SK-N-SH (cell line): ENCODE results near the gene TLE1. TPM values are rescaled to one million over a fixed set of nuclear protein-coding genes. Genes with fewer than 3 reads are reported as not detected.

Source experiments
- CTCF ChIA-PET: fragments of 300-600, 350-600 bp; formaldehyde crosslinking; extraction: SDS; loops from one replicate; lab custom pipeline; 2021; lab: Yijun Ruan, JAX
- POLR2A ChIA-PET: fragments of 350-600 bp; sonication (Branson Sonifier 250); formaldehyde crosslinking; extraction: SDS; loops from one replicate; lab custom pipeline; 2020; ENCODE audit warnings: antibody characterized with exemption, inconsistent platforms; lab: Yijun Ruan, JAX
- DNase-seq: peaks from one replicate; pipeline ENCODE4 v3.0.0; 2012
- H2AFZ ChIP-seq: fragments of 200-600 bp; sonication (generic); 2 replicates; pipeline ENCODE4 v1.8.1; 2016; ENCODE audit warnings: antibody characterized with exemption, mild to moderate bottlenecking, low read depth
- H3F3A ChIP-seq: fragments of 200-600 bp; sonication (generic); replicated peaks from 2 replicates; pipeline ENCODE3; 2016; ENCODE audit warnings: antibody characterized with exemption, mild to moderate bottlenecking; ENCODE audit not compliant: insufficient read depth
- H3K27ac ChIP-seq, 2 experiments: fragments of 200-500 bp in 1 of 2; fragments of 200-600 bp in 1 of 2; sonication (Bioruptor generic) in 1 of 2; sonication (generic), shearing (Covaris generic) in 1 of 2; 2 replicates each; pipeline versions ENCODE4 v1.5.1 to v1.6.1; 2014 to 2016; ENCODE audit warnings: low read depth in 2 of 2, inconsistent platforms in 1 of 2, low read length in 1 of 2, mild to moderate bottlenecking in 1 of 2, mixed read lengths in 1 of 2
- H3K27me3 ChIP-seq: fragments of 200-600 bp; sonication (generic), shearing (Covaris generic); 2 replicates; pipeline ENCODE4 v1.6.1; 2016; ENCODE audit warnings: mixed run types; ENCODE audit not compliant: insufficient read depth
- H3K36me3 ChIP-seq, 2 experiments: fragments of 200-500 bp in 1 of 2; fragments of 200-600 bp in 1 of 2; sonication (Bioruptor generic) in 1 of 2; sonication (generic) in 1 of 2; replicated peaks in 1 of 2; 2 replicates each; pipeline versions ENCODE3 to v1.5.1; 2014 to 2016; ENCODE audit warnings: low read length in 1 of 2, mild to moderate bottlenecking in 1 of 2; ENCODE audit not compliant: insufficient read depth in 2 of 2, control insufficient read depth in 1 of 2
- H3K4me1 ChIP-seq, 2 experiments: fragments of 200-500 bp in 1 of 2; fragments of 200-600 bp in 1 of 2; sonication (Bioruptor generic) in 1 of 2; sonication (generic), shearing (Covaris generic) in 1 of 2; 2 replicates each; pipeline versions ENCODE4 v1.5.1 to v1.6.1; 2014 to 2016; ENCODE audit warnings: low read depth in 1 of 2, low read length in 1 of 2, mixed run types in 1 of 2; ENCODE audit not compliant: insufficient read depth in 2 of 2, control insufficient read depth in 1 of 2
- H3K4me2 ChIP-seq: fragments of 200-600 bp; sonication (generic), shearing (Covaris generic); 2 replicates; pipeline ENCODE4 v1.6.1; 2017; ENCODE audit warnings: mixed run types
- H3K4me3 ChIP-seq, 2 experiments: fragments of 200-500 bp in 1 of 2; fragments of 200-600 bp in 1 of 2; sonication (Bioruptor generic) in 1 of 2; sonication (generic), shearing (Covaris generic) in 1 of 2; 2 replicates each; pipeline versions ENCODE4 v1.5.1 to v1.8.1; 2014 to 2016; ENCODE audit warnings: low read depth in 2 of 2, inconsistent platforms in 1 of 2, low read length in 1 of 2, mild to moderate bottlenecking in 1 of 2, mixed read lengths in 1 of 2, moderate library complexity in 1 of 2
- H3K79me2 ChIP-seq: fragments of 200-600 bp; sonication (generic); 2 replicates; pipeline ENCODE4 v1.8.1; 2017; ENCODE audit warnings: mild to moderate bottlenecking; ENCODE audit not compliant: insufficient read depth
- H3K9ac ChIP-seq: fragments of 200-600 bp; sonication (generic); 2 replicates; pipeline ENCODE4 v1.6.1; 2017; ENCODE audit warnings: mixed run types
- H3K9me2 ChIP-seq: fragments of 200-600 bp; sonication (generic); 2 replicates; pipeline ENCODE4 v1.6.1; 2017; ENCODE audit warnings: mixed run types
- H3K9me3 ChIP-seq: fragments of 200-600 bp; sonication (generic); 2 replicates; pipeline ENCODE4 v1.6.1; 2017; ENCODE audit warnings: mixed run types, mild to moderate bottlenecking, moderate library complexity
- H4K20me1 ChIP-seq: fragments of 200-600 bp; sonication (generic); 2 replicates; pipeline ENCODE4 v1.6.1; 2017; ENCODE audit warnings: mild to moderate bottlenecking, mixed run types; ENCODE audit not compliant: insufficient read depth
- CHD2 ChIP-seq: fragments of 150-350 bp; IDR thresholded peaks from 2 replicates; pipeline ENCODE4 v1.6.1; 2018; ENCODE audit warnings: low read length; ENCODE audit not compliant: partially characterized antibody
- EZH2phosphoT487 ChIP-seq: fragments of 200-600 bp; sonication (generic); IDR thresholded peaks from 2 replicates; pipeline ENCODE4 v1.6.1; 2017; ENCODE audit warnings: low read depth, mixed run types, mild to moderate bottlenecking, antibody characterized with exemption, moderate library complexity, borderline replicate concordance
- FOSL2 ChIP-seq: IDR thresholded peaks from 2 replicates; pipeline ENCODE4 v1.4.0; 2012; ENCODE audit warnings: low read depth, mild to moderate bottlenecking, moderate library complexity, borderline replicate concordance
- FOXM1 ChIP-seq: IDR thresholded peaks from 2 replicates; pipeline ENCODE4 v1.4.0; 2012; ENCODE audit warnings: low read depth, mild to moderate bottlenecking
- JUND ChIP-seq: IDR thresholded peaks from 2 replicates; pipeline ENCODE4 v1.4.0; 2012
- MEF2A ChIP-seq: IDR thresholded peaks from 2 replicates; pipeline ENCODE4 v1.4.0; 2012; ENCODE audit warnings: low read depth, borderline replicate concordance
- NFIC ChIP-seq: IDR thresholded peaks from 2 replicates; pipeline ENCODE4 v1.4.0; 2012; ENCODE audit warnings: borderline replicate concordance
- NRF1 ChIP-seq: IDR thresholded peaks from 2 replicates; pipeline ENCODE4 v1.6.1; 2012; ENCODE audit warnings: low read depth, mild to moderate bottlenecking, low read length
- POLR2AphosphoS5 ChIP-seq: IDR thresholded peaks from 2 replicates; pipeline ENCODE4 v1.6.1; 2012; ENCODE audit warnings: low read depth, low read length
- RAD21 ChIP-seq: IDR thresholded peaks from 2 replicates; pipeline ENCODE4 v1.6.1; 2012; ENCODE audit warnings: mild to moderate bottlenecking, low read length
- TEAD4 ChIP-seq: IDR thresholded peaks from 2 replicates; pipeline ENCODE4 v1.4.0; 2012; ENCODE audit warnings: mild to moderate bottlenecking, borderline replicate concordance; ENCODE audit not compliant: insufficient read depth
- YY1 ChIP-seq: IDR thresholded peaks from 2 replicates; pipeline ENCODE4 v1.4.0; 2012; ENCODE audit warnings: low read depth, mild to moderate bottlenecking
- WGBS: methylation state at CpG from one replicate; pipeline ENCODE4 v1.1.6; 2017; ENCODE audit warnings: low lambda C conversion rate; 5-methylcytosine and 5-hydroxymethylcytosine counted together
- polyA plus RNA-seq, 3 experiments: library from polyadenylated mRNA; depleted of rRNA; stranded (reverse); fragments of >200 nt; gene quantifications; 2 replicates each; pipeline ENCODE4 v1.2.3, GENCODE V29; 2012
- TF ChIP-seq, protein P1 (sequence below): IDR thresholded peaks from 2 replicates; pipeline ENCODE4 v1.4.0; 2012; ENCODE audit warnings: low read depth, borderline replicate concordance
- TF ChIP-seq, protein P2 (sequence below): IDR thresholded peaks from 2 replicates; pipeline ENCODE4 v1.4.0; 2012; ENCODE audit warnings: low read depth
- TF ChIP-seq, protein P3 (sequence below): fragments of 150-350 bp; IDR thresholded peaks from 2 replicates; pipeline ENCODE4 v1.6.1; 2017; ENCODE audit warnings: antibody characterized with exemption, low read length, low read depth, borderline replicate concordance
- TF ChIP-seq, protein P4 (sequence below): IDR thresholded peaks from 2 replicates; pipeline ENCODE4 v1.6.1; 2012; ENCODE audit warnings: mild to moderate bottlenecking, low read depth, low read length, moderate library complexity
- TF ChIP-seq, protein P5 (sequence below): fragments of 150-350 bp; IDR thresholded peaks from 2 replicates; pipeline ENCODE4 v1.6.1; 2016; ENCODE audit warnings: mild to moderate bottlenecking, low read depth, low read length

TLE1 gene
- polyA plus RNA-seq, 1 of the 3 experiments (the other 2 are of a cell fraction) = 33.0 TPM

DNA sequence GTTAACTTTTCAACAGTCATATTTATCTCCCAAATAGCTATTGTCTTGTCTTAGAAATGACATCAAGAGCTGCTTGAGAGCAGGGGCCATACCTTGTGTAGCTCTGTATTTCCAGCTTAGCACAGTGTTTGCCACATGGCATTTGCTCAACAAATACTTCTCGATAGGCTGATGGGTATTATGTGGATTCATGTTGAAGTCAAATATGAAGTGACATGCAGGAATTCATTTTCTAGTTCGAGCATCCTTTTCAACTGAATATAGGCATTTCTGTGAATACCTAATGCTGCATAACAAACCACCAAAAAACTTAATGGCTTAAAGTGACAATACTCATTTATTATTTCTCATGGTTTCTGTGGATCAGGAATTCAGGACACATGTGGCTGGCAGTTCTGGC is 125.6 kb downstream of the TLE1 start (continued):
- TF ChIP-seq, protein P1, sequence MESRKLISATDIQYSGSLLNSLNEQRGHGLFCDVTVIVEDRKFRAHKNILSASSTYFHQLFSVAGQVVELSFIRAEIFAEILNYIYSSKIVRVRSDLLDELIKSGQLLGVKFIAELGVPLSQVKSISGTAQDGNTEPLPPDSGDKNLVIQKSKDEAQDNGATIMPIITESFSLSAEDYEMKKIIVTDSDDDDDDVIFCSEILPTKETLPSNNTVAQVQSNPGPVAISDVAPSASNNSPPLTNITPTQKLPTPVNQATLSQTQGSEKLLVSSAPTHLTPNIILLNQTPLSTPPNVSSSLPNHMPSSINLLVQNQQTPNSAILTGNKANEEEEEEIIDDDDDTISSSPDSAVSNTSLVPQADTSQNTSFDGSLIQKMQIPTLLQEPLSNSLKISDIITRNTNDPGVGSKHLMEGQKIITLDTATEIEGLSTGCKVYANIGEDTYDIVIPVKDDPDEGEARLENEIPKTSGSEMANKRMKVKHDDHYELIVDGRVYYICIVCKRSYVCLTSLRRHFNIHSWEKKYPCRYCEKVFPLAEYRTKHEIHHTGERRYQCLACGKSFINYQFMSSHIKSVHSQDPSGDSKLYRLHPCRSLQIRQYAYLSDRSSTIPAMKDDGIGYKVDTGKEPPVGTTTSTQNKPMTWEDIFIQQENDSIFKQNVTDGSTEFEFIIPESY = no peak
- TF ChIP-seq YY1 (no peak), FOSL2 (0 out of 2 replicates have a peak, but pooled peaks have one; percentile 3), POLR2AphosphoS5 (no peak), RAD21 (no peak), MEF2A (no peak), CHD2 (no peak), TEAD4 (0 out of 2 replicates have a peak, but pooled peaks have one; percentile 38), JUND (peak; percentile 43), NRF1 (no peak)
- TF ChIP-seq, protein P2, sequence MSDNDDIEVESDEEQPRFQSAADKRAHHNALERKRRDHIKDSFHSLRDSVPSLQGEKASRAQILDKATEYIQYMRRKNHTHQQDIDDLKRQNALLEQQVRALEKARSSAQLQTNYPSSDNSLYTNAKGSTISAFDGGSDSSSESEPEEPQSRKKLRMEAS = peak; percentile 39; the same call in 1 of the 2 replicates
- TF ChIP-seq, protein P3, sequence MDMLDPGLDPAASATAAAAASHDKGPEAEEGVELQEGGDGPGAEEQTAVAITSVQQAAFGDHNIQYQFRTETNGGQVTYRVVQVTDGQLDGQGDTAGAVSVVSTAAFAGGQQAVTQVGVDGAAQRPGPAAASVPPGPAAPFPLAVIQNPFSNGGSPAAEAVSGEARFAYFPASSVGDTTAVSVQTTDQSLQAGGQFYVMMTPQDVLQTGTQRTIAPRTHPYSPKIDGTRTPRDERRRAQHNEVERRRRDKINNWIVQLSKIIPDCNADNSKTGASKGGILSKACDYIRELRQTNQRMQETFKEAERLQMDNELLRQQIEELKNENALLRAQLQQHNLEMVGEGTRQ = no peak
- TF ChIP-seq, protein P4, sequence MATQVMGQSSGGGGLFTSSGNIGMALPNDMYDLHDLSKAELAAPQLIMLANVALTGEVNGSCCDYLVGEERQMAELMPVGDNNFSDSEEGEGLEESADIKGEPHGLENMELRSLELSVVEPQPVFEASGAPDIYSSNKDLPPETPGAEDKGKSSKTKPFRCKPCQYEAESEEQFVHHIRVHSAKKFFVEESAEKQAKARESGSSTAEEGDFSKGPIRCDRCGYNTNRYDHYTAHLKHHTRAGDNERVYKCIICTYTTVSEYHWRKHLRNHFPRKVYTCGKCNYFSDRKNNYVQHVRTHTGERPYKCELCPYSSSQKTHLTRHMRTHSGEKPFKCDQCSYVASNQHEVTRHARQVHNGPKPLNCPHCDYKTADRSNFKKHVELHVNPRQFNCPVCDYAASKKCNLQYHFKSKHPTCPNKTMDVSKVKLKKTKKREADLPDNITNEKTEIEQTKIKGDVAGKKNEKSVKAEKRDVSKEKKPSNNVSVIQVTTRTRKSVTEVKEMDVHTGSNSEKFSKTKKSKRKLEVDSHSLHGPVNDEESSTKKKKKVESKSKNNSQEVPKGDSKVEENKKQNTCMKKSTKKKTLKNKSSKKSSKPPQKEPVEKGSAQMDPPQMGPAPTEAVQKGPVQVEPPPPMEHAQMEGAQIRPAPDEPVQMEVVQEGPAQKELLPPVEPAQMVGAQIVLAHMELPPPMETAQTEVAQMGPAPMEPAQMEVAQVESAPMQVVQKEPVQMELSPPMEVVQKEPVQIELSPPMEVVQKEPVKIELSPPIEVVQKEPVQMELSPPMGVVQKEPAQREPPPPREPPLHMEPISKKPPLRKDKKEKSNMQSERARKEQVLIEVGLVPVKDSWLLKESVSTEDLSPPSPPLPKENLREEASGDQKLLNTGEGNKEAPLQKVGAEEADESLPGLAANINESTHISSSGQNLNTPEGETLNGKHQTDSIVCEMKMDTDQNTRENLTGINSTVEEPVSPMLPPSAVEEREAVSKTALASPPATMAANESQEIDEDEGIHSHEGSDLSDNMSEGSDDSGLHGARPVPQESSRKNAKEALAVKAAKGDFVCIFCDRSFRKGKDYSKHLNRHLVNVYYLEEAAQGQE = no peak

DNA sequence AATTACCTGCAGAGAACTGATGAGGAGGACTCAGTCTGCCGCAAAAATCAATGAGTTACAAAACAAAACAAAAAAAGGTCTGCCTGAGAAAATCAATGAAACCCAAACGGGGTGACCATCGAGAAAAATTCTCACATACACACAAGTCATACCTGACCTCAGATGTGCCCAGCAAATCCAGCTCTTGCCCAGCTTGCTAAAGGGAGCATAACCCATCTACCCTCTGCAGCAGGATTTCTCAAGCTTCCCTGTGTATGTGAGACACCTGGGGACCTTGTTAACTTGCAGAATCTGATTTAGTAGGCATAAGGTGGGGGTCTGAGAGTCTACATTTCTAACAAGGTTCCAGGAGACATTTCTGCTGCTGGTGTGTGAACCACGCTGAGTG is 126.3 kb downstream of the TLE1 start:
- CTCF ChIA-PET = no interaction called here
- no peak for DNase-seq
- POLR2A ChIA-PET = no interaction called here
- no peaks in the 10 kb centered on the region for H3K9me3 ChIP-seq
- H3K79me2 ChIP-seq = no peaks in the 10 kb centered on the region
- H3K4me1 ChIP-seq = peaks cover 7 to 33% of the 10 kb centered on the region in 2 experiments
- no peak overlapping the region for H3K4me3 ChIP-seq
- H3K27ac ChIP-seq = peak overlapping the region in 1 of 2 experiments; percentile 68; a peak in 1 of 4 replicates
- H3K4me2 ChIP-seq = no peak overlapping the region
- WGBS = 78% methylated on average over 4 of the region's 4 CpGs
- H2AFZ ChIP-seq = no peak overlapping the region
- H3K36me3 ChIP-seq = no peaks in the 10 kb centered on the region
- H3K27me3 ChIP-seq = no peaks in the 10 kb centered on the region
- H3K9me2 ChIP-seq = no peaks in the 10 kb centered on the region
- H3F3A ChIP-seq = peaks cover 9% of the 10 kb centered on the region
- H3K9ac ChIP-seq = no peak overlapping the region
- no peaks in the 10 kb centered on the region for H4K20me1 ChIP-seq
- TF ChIP-seq, protein P5, sequence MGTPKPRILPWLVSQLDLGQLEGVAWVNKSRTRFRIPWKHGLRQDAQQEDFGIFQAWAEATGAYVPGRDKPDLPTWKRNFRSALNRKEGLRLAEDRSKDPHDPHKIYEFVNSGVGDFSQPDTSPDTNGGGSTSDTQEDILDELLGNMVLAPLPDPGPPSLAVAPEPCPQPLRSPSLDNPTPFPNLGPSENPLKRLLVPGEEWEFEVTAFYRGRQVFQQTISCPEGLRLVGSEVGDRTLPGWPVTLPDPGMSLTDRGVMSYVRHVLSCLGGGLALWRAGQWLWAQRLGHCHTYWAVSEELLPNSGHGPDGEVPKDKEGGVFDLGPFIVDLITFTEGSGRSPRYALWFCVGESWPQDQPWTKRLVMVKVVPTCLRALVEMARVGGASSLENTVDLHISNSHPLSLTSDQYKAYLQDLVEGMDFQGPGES = no peak
- TF ChIP-seq, protein P1 = no peak
- TF ChIP-seq EZH2phosphoT487 (no peak), TEAD4 (no peak), FOXM1 (no peak), NFIC (no peak)
